NCI-H2107 treated with DMSO at 0.1 percent for 48 hours (cell line): Measurements from ENCODE around the gene PLEKHA6.
"Not testable (repeated sequence)": the region's sequence is repeated elsewhere in the genome, so short reads cannot be mapped to it uniquely, and the experiment has no call there.

ENCODE experiments used
- DNase-seq: peaks from one replicate; lab custom pipeline; 2025; ENCODE audit not compliant: unreplicated experiment; lab: John Stamatoyannopoulos, UW

The PLEKHA6 gene

DNA sequence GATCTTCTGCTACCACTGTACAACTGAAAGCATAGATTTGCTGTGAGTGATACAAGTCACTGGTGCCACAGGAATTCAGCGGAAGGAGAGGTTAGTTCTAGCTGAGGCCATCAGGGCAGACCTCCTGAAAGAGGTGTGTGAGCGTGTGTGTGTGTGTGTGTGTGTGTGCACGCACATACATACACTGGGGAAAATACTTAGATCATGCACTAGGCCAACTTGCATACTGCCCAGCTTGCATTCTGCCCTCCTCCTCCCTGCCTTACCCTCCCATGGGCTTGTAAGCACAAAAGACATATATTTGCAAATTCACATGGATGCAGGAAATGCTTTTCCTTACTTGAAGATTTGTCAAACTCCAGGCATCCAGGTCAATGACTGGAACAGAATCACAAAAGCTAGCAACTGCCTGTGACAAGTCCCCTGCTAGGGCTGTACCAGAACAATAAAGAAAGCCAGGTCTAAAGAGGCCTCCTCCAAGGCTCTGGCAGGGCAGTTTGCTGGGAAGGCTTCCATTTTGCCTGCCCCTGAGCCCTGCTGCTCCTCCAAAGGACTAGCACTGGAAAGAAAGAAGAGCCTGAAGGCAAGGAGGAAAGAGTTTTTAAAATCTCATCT is 23.2 kb downstream of the PLEKHA6 start:
- no peak for DNase-seq

DNA sequence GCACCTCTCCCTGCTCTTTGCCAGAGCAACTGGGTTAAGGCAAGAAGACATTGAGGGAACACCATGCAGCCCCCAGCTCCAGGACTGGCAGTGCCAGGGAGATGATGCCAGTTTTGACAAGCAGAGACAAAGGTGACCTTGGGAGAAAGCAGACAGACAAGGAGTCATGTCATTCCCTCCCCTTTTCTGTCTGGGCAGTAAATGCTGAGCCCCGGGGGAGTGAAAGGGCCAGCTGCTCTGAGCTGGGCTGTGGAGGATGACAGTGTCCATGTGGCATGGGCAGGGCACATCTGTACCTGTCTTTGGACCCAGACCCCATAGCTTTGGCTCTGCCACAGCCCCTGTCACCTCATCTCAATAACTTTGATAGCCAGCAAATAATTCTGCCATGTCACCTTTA is 24.2 kb downstream of the PLEKHA6 start:
- DNase-seq: no peak

DNA sequence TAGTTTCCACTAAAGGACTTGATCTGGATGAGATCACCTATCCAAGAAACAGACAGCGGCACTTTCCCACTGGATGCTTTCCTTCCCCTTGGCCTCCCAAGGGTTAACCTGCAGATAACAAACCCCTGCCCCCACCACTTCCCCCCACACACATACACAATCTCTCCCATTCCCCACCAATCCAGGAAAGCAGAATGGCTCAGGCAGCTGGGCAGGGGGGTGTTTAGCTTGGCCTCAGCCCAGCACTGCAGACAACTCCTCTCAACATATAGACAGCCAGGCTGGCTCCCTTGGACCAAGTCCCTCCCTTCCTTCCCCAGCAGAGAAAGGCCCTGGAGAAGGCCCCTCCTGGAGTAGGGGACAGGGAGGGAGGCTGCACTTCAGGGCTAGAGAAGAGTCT is 24.6 kb downstream of the PLEKHA6 start:
- no peak for DNase-seq

DNA sequence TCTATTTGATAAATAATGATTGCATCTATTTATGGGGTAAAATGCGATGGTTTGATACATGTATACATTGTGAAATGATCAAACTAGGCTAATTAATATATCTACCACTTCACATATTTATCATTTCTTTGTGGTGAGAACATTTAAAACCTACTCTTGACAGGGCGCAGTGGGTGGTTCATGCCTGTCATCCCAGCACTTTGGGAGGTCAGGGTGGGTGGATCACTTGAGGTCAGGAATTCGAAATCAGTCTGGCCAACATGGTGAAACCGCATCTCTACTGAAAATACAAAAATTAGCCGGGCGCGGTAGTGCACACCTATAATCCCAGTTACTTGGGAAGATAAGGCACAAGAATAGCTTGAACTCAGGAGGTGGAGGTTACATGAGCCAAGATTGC is 25.3 kb downstream of the PLEKHA6 start:
- no peak for DNase-seq

DNA sequence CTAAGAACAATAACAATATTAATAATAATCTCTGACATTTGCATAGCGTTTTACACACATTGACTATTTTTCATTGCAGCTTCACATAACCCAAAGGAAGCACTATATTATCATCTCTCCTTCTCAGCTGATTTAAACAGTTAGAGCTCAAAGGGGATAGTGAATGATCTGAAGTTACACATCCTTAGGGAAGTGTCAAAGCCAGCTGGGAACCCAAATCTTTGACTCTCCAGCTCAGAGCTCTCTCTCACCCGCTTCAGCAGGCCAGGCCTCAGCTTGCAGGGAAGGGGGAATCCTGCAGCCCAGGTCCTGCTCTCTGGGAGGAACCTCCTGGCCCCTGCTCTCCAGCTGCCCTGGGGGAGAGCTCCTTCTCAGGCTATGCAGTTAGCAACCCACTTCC is 26.3 kb downstream of the PLEKHA6 start:
- no peak for DNase-seq

DNA sequence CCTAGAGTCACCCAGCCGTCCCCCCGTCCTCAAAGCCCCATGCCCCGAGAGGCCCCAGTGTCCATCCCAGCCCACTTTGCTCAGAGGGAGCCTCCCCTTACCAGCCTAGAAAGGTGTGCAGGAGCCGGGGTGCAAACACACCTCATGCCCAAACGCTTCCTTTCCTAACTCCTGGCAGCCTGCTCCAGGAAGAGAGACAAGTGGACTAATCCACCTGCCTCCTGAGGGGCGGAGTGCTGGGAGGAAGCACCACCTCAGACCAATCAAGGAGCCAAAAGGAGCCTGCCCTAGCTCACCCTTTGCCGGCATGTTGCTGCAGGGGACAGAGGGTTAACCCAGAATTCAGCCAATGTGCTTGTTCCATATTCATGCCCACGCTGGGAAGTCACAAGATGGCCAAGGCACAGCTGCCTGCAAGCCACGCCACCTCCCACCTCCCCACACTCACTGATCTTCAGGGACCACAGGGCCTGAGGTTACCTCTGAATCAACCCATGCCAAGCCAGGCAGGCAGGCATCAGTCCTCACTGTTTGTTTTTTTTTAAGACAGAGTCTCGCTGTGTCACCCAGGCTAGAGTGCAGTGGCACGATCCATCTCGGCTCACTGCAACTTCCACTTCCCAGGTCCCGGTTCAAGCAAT is 27.8 kb downstream of the PLEKHA6 start:
- no peak for DNase-seq

DNA sequence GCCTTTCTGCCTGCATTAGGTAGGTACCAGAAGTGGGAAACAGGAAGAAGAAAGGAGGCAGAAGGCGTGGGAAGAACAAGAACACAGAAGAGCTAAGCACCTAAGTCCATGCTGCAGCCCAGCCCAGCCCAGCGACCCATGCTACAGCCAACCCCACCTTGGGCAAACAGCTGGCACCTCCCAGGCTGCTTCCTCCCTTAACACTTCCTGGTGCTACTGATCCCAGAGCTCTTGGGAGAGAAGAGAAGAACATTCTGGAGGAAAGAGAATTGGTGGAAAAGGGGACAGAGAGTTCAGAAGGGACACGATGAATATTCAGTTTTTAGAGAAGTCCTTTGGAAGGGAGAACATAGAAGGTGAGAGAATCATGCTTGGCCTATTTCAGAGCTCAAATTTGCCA is 28.5 kb downstream of the PLEKHA6 start:
- no peak for DNase-seq

DNA sequence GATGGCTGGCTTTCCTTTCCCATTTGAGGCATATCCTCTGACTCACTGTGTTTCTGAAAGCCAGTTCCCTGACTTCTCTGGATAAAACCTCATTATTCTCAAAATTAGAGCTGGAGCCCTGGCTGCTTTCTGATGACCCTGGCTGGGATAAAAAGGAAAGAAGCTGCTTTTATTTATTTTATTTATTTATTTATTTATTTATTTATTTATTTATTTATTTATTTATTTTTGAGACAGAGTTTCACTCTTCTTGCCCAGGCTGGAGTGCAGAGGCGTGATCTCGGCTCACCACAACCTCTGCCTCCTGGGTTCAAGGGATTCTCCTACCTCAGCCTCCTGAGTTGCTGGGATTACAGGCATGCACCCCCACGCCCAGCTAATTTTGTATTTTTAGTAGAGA is 31.9 kb downstream of the PLEKHA6 start:
- DNase-seq: not testable (repeated sequence)

DNA sequence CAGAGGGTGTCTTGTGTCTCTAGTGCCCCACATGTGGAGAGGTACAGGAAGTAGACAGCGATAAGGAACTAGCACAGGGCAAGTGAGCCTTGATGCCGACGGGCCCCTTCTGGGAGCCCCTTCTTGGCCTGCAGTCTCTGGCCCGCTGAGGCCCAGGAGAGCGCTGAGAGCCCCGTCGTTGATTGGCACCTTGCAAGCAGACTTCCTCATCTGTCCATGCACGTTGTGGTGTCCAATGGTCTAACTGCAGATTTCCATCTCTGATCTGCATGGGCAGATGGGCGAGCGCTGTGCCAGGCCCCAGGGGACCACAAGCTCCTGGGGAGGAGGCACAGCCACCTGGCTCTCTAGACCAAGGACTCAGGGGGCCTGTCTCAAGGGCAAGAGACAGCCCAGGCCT is 32.4 kb downstream of the PLEKHA6 start:
- DNase-seq: peak; percentile 47

DNA sequence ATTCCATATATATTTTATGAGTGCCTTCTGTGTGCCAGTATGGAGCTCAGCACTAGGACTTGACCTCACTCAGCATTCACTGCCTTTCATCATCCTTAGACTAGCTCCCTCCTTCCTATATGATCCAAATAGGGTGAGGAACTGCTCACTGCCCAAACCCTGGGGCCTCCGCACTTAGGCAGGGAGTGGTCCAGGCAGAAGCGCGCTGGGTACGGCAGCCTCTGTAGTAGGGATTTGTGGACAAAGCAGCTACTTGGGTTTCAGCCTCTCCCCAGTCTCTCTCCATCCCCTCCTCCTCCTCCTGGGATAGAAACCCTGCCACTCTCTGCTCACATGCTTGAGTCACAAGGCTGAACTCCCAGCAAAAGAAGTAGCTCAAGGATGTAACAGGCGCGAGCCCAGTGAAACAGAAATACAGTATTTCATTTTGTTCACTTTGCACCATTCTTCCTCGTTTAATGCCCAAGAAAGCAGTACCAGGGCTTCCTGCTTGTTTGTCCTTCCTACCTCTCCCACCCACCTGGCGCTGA is 32.9 kb downstream of the PLEKHA6 start:
- peak; percentile 47 for DNase-seq

DNA sequence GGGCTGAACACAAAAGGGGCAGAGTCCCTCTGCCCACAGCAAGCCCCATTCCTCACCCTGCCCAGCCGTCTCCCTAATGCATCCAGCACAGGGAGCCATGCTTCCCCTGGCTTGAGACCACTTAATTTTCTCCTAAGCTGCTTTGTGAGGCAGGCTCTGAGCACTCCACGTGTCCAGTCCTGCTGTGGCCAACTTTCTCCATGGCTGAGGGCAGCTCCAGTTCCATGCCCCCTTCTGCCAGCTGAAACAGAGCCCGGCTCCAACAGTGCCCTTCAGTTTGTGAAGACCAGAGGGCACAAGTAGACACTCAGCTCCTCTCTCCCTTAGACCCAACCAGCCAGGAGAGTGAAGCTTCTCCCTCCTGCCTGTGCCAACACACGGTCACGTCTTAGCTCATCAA is 33.8 kb downstream of the PLEKHA6 start:
- DNase-seq: no peak

DNA sequence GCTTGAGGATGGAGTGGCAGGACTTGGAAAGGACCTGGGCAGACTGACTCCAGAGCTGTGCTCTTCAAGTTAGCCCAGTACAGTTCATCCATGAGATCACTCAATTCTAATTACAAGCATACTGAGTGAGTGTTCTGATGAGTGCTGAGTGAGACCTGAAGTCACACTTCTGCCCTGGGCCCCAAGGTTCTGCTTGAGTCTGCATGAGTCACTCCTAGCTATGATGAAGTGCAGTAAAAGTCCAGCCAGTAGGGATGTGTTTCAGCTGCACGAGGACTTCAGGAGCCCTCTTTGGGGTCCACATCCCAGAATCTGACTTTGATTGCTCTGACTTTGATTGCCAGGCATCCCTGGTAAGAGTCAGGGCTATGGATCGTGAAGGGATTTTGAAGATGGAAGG is 35.8 kb downstream of the PLEKHA6 start:
- DNase-seq: no peak

DNA sequence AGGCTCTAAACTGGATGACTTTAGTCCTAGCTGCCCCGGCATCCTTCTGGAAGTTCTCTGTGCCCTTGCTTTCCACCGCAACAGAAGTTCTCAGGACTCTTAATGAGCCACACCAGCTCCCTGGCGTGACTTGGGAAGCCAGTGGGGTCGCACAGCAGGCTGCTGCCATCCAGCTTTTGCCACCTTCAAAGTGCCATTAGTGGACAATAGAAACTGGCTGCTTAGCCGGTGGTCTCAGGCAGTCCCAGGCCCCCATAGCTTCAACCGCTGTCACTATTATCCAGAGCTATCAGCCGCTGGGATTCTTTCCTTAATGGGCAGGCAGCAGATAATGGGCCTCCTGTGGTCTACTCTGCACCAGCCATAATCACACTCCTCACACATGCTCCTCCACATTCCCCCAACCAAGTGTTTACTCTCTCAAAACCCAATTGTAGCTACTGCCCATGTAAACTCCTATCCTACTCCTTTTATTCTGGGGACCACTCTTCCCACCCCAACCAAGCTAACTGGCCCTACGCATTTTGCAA is 37.3 kb downstream of the PLEKHA6 start:
- no peak for DNase-seq

DNA sequence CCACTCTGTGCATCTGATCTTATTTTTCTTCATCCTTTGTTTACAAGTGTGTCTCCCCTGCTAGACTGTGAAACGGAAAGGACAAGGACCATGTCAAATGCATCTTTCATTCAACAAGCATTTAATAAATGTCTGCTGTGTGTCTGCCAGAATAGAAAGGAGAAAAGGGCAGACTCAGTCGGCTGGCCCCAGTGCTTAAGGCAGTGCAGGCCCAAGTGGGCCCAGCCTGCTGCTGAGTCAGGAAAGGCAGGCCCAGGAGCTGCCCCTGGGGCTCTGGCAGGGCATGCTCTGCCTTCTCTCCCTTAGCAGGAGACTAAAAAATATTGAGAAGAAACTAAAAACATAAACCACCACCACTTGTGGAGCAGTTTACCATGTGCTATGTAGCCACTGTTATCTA is 38.1 kb downstream of the PLEKHA6 start:
- no peak for DNase-seq

DNA sequence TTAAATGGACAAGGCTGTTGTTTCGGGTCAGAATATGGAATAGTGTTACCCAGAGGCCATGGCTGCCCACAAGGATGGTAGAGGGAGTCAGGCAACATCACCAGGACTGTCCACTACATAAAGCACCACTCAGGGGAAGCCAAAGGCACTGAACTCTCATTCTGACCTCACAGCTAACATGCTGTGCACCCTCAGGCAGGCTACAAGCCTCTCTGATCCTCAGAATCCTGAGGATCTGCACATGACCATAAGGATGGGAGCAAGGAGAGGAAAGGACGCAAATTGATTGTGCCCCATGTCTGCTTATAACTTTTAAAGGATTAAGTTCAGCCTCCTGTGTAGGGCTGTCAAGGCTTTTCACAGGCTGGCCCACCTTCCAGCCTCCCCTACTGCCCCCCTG is 38.7 kb downstream of the PLEKHA6 start:
- DNase-seq: no peak

DNA sequence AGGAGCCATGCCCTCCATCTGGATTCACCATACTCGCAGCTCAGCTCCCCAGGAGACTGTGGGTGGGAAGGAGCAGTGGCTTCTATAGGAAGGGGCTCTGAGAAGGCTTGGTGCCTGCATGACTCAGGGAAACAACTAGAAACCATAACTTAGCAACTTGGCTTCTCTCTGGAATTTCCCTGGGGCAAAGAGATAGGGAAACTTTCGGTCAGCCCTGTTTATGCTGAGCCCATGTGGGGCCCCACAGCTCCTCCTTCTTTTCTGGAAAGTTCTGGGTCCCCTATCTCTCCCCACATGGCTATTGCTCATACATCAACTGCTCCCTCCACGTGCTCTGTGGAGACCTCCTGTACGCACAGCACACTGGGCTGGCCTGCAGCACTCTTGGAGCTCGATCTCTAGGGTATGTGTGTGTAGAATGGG is 39.3 kb downstream of the PLEKHA6 start:
- no peak for DNase-seq

DNA sequence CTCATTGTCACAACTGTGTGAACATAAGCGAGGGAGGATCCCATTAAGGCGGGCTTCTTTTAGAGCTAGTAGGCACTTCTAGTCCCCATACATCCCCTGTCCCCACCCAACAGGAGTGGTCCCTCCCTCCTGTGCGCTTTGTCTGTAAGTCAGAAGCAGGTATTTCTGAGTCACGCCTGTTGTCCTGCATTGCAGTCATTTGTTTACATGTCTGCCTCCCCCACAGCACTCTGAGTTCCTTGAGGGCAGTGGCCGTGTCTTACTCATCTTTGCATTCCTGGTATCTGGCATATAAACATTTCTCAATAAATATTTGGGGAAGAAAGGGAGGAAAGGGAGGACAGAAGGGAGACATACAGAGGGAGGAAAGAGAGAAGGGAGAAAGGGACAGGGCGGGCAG is 40.3 kb downstream of the PLEKHA6 start:
- DNase-seq: no peak

DNA sequence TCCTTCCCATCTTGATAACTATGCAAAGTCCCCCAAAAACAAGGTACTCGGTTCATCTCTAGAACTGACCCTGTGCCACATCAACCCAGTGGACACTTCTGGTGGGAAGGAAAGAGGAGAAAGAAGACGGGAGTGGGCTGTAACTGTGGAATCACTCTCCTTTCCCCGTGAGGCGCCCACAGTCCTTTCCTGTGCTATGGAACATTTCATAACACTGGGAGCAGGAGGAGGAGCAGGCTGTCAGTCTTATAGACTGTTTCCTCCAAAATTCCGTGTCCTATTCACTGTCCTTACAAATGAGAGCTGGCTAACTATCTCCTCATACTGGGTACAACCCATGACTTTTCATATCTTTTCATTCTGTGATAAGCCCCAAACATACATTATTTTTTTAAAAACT is 40.7 kb downstream of the PLEKHA6 start:
- no peak for DNase-seq

DNA sequence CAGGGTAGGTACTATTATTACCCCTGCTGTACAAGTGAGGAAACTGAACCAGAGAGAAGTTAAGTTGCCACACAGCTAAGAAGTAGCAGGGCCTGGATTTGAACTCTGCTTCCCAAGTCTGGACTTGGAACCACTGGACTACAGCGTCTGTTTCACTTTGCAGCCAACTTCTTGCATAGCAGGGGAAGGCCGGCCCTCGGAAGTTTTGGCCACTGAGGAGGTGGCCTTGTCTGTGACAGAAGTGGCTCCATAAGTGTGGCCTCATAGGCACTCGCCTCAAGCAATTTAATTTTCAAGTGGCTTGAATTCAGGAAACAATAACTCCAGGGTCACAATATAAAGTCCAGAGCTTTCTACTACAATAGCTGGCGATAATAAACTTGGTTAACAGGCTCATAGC is 41.4 kb downstream of the PLEKHA6 start:
- DNase-seq: no peak

DNA sequence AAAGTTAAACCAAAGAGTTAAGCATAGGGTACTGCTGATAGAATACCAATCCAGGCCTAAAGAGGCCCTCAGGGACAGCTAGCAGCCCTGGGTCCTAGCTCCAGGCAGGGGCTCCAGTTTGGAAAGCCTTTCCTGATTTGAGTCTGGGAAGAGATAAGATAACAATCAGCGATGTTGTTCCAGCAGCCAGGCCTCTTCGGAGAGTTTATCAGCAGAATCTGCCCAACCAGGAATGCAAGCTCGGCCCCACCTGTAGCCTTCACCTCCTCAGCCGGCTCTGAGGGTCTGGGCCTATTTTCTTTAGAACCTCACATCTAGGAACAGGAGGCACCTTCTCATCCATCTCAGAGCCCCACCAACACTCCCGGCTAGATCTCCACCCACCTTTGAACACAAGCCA is 42.6 kb downstream of the PLEKHA6 start:
- DNase-seq: no peak

DNA sequence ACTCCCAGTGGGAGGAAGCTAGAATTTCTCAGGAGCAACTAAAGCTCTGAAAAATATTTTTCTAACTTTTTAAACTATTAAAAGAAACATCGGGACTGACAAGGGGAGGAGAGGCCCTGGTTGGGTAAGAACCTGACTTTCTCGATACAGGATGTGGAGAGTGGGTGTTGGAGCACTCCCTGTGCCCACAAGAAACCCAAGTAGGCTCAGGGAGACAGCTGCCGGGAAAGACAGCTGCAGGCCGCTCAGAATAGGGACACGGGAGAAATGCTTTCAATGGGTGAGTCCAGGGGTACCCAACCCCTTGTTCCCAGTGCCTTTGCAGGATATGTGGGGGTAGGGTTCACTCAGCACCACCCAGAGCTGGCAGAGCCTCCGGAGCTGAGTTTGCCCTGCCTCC is 43.6 kb downstream of the PLEKHA6 start:
- DNase-seq: peak; percentile 46

DNA sequence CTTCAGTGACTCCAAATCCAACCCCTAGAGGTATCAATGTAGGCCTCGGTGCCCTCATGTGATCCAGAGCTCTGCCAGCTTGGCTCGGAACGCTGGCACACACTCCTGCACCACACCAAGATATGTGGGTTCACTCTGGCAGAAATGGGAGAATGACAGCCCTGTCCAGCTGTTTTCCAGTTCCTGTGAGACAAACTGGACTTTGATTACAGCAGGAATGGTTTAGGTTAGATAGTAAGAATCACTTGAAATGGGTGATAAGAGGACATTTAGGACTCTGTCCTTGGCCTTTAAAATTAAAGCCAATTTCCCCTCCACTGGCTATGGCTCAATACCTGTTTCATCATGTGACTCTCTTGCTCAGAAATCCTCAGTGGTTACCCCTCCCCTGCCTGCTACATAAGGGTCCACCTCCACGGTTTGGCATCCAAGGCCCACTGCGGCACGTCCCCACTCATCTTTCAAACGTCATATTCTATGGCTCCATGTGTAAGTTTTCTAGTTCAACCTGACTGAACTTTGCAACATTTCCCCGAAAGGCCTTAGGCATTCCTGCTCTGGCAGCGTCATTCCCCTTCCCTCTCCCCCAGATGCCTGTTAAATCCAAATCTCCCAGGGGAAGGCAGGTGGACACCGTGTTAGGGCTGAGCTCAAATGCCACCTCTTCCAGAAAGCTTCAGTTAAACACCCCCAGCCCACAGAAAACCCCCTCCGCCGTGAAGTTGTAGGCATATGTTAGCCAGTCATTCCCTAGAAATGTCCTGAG is 44.7 kb downstream of the PLEKHA6 start:
- DNase-seq: peak; percentile 59
